GM19455 (cell line): ENCODE data around the gene COL4A4.
"Not testable (repeated sequence)": the region's sequence is repeated elsewhere in the genome, so short reads cannot be mapped to it uniquely, and the experiment has no call there.

Experiments
- ATAC-seq: cut with Tn5 transposase; IDR thresholded peaks from one replicate; pipeline ENCODE4 v1.9.1; 2021; ENCODE audit not compliant: unreplicated experiment

COL4A4 gene

GRCh38 chr2:227163998-227164762 lies at the start of gene COL4A4, which contains the start of gene COL4A3:
Gene COL4A4 (minus strand): TSS chr2:227164205. CDS start chr2:227147483, 16,722 bp downstream.
Gene COL4A3 (plus strand): TSS chr2:227164624. CDS start chr2:227164727, 103 bp downstream.
- peak; percentile 70 for ATAC-seq

- no peak for ATAC-seq
Observed at GRCh38 chr2:227207573-227207972, 43.6 kb upstream of the COL4A4 start.

- ATAC-seq: no peak
Observed at GRCh38 chr2:227206406-227206805, 42.4 kb upstream of the COL4A4 start.

- no peak for ATAC-seq
Observed at GRCh38 chr2:227205701-227206100, 41.7 kb upstream of the COL4A4 start.

- no peak for ATAC-seq
Observed at GRCh38 chr2:227204452-227204851, 40.4 kb upstream of the COL4A4 start.

- no peak for ATAC-seq
Observed at GRCh38 chr2:227201771-227202170, 37.8 kb upstream of the COL4A4 start.

- no peak for ATAC-seq
Observed at GRCh38 chr2:227198866-227199265, 34.9 kb upstream of the COL4A4 start.

GRCh38 chr2:227194219-227194618 lies 30.2 kb upstream of the COL4A4 start:
- ATAC-seq: no peak

- no peak for ATAC-seq
Observed at GRCh38 chr2:227192491-227192890, 28.5 kb upstream of the COL4A4 start.

GRCh38 chr2:227191367-227191766 lies 27.4 kb upstream of the COL4A4 start:
- ATAC-seq: no peak

GRCh38 chr2:227188292-227188691 lies 24.3 kb upstream of the COL4A4 start:
- peak; percentile 74 for ATAC-seq

- ATAC-seq: no peak
Observed at GRCh38 chr2:227186751-227187150, 22.7 kb upstream of the COL4A4 start.

GRCh38 chr2:227185615-227186232 lies 21.7 kb upstream of the COL4A4 start:
- ATAC-seq: no peak

- no peak for ATAC-seq
Observed at GRCh38 chr2:227183657-227184367, 19.8 kb upstream of the COL4A4 start.

- no peak for ATAC-seq
Observed at GRCh38 chr2:227182765-227183164, 18.8 kb upstream of the COL4A4 start.

GRCh38 chr2:227180770-227181169 lies 16.8 kb upstream of the COL4A4 start:
- no peak for ATAC-seq

- no peak for ATAC-seq
Observed at GRCh38 chr2:227179988-227180685, 16.1 kb upstream of the COL4A4 start.

- no peak for ATAC-seq
Observed at GRCh38 chr2:227177592-227178336, 13.8 kb upstream of the COL4A4 start.

- ATAC-seq: not testable (repeated sequence)
Observed at GRCh38 chr2:227171779-227172178, 7.8 kb upstream of the COL4A4 start.

- peak; percentile 68 for ATAC-seq
Observed at GRCh38 chr2:227164763-227165291, 822 bp upstream of the COL4A4 start.
